Mesenchymal stem cell (in vitro differentiated cells and primary cell): Measurements from ENCODE around the gene AUTS2.

Source experiments
- DNase-seq: peaks from one replicate; pipeline ENCODE4 v3.0.0-alpha.2; 2013
- H2AFZ ChIP-seq: one replicate; pipeline ENCODE4 v1.6.1; 2013; ENCODE audit warnings: low read depth, mild to moderate bottlenecking, control low read depth, inconsistent platforms, low read length, moderate library complexity
- H2AK5ac ChIP-seq: 2 replicates; pipeline ENCODE4 v1.6.1; 2013; ENCODE audit warnings: low read length, moderate library complexity, mild to moderate bottlenecking, inconsistent platforms; ENCODE audit not compliant: severe bottlenecking
- H2BK120ac ChIP-seq: one replicate; pipeline ENCODE4 v1.6.1; 2013; ENCODE audit warnings: low read depth, mild to moderate bottlenecking, inconsistent platforms, low read length, moderate library complexity
- H2BK12ac ChIP-seq, 2 experiments: one replicate each; pipeline ENCODE4 v1.6.1; 2013; ENCODE audit warnings: inconsistent platforms in 2 of 2, low read length in 2 of 2, mild to moderate bottlenecking in 2 of 2, moderate library complexity in 2 of 2, control low read depth in 1 of 2
- H2BK15ac ChIP-seq: one replicate; pipeline ENCODE4 v1.6.1; 2013; ENCODE audit warnings: mild to moderate bottlenecking, low read depth, inconsistent platforms; ENCODE audit not compliant: poor library complexity, severe bottlenecking
- H2BK5ac ChIP-seq: 2 replicates; pipeline ENCODE4 v1.6.1; 2013; ENCODE audit warnings: low read depth, mild to moderate bottlenecking, low read length, control low read depth, inconsistent platforms; ENCODE audit not compliant: poor library complexity, severe bottlenecking
- H3K14ac ChIP-seq, 2 experiments: one replicate each; pipeline ENCODE4 v1.6.1; 2013; ENCODE audit warnings: inconsistent platforms in 2 of 2, low read length in 2 of 2, control low read depth in 1 of 2, mild to moderate bottlenecking in 1 of 2, moderate library complexity in 1 of 2
- H3K18ac ChIP-seq, 2 experiments: one replicate each; pipeline ENCODE4 v1.6.1; 2013; ENCODE audit warnings: inconsistent platforms in 2 of 2, low read length in 2 of 2, control low read depth in 1 of 2, low read depth in 1 of 2, mild to moderate bottlenecking in 1 of 2
- H3K23ac ChIP-seq, 2 experiments: one replicate each; pipeline ENCODE4 v1.6.1; 2013; ENCODE audit warnings: inconsistent platforms in 2 of 2, low read length in 2 of 2, mild to moderate bottlenecking in 2 of 2, moderate library complexity in 2 of 2, control low read depth in 1 of 2
- H3K27ac ChIP-seq: 2 replicates; pipeline ENCODE4 v1.5.1; 2013; ENCODE audit warnings: mild to moderate bottlenecking, moderate library complexity, low read length, control low read depth, inconsistent platforms; ENCODE audit not compliant: poor library complexity, severe bottlenecking
- H3K27me3 ChIP-seq, 2 experiments: 2 replicates each; pipeline versions ENCODE4 v1.6.1 to v1.7.0; 2013; ENCODE audit warnings: low read length in 2 of 2, mild to moderate bottlenecking in 2 of 2, moderate library complexity in 2 of 2, control low read depth in 1 of 2, inconsistent platforms in 1 of 2; ENCODE audit not compliant: control insufficient read depth in 1 of 2, insufficient read depth in 1 of 2
- H3K36me3 ChIP-seq, 2 experiments: 2 replicates each; pipeline versions ENCODE4 v1.6.1 to v1.7.0; 2013; ENCODE audit warnings: low read length in 2 of 2, control low read depth in 1 of 2, inconsistent platforms in 1 of 2, low read depth in 1 of 2, mild to moderate bottlenecking in 1 of 2; ENCODE audit not compliant: insufficient read depth in 2 of 2, control insufficient read depth in 1 of 2
- H3K4ac ChIP-seq, 2 experiments: one replicate each; pipeline ENCODE4 v1.6.1; 2013; ENCODE audit warnings: inconsistent platforms in 2 of 2, low read length in 2 of 2, mild to moderate bottlenecking in 2 of 2, moderate library complexity in 2 of 2, control low read depth in 1 of 2, low read depth in 1 of 2
- H3K4me1 ChIP-seq: 2 replicates; pipeline ENCODE4 v1.6.1; 2013; ENCODE audit warnings: low read depth, low read length, control low read depth; ENCODE audit not compliant: control insufficient read depth, insufficient read depth
- H3K4me2 ChIP-seq: 2 replicates; pipeline ENCODE4 v1.6.1; 2013; ENCODE audit warnings: low read length, mild to moderate bottlenecking, inconsistent platforms; ENCODE audit not compliant: poor library complexity, severe bottlenecking
- H3K4me3 ChIP-seq, 2 experiments: 2 replicates each; pipeline versions ENCODE4 v1.5.1 to v1.7.0; 2013; ENCODE audit warnings: low read length in 2 of 2, mild to moderate bottlenecking in 2 of 2, control low read depth in 1 of 2, low read depth in 1 of 2; ENCODE audit not compliant: insufficient read depth in 1 of 2
- H3K79me1 ChIP-seq: replicated peaks from 2 replicates; pipeline ENCODE4 v1.6.1; 2013; ENCODE audit warnings: mild to moderate bottlenecking, control low read depth, low read length, inconsistent platforms; ENCODE audit not compliant: poor library complexity, severe bottlenecking
- H3K9ac ChIP-seq: 2 replicates; pipeline ENCODE4 v1.7.0; 2013; ENCODE audit warnings: mild to moderate bottlenecking, low read length, moderate library complexity
- H3K9me3 ChIP-seq: 2 replicates; pipeline ENCODE4 v1.7.0; 2013; ENCODE audit warnings: mild to moderate bottlenecking, low read length; ENCODE audit not compliant: control insufficient read depth
- H4K8ac ChIP-seq: one replicate; pipeline ENCODE4 v1.6.1; 2013; ENCODE audit warnings: inconsistent platforms, mild to moderate bottlenecking, low read length, moderate library complexity
- H4K91ac ChIP-seq: one replicate; pipeline ENCODE4 v1.6.1; 2013; ENCODE audit warnings: mild to moderate bottlenecking, low read length, inconsistent platforms
- WGBS: methylation state at CpG from one replicate; pipeline ENCODE4 v1.1.7; 2013; ENCODE audit warnings: mixed read lengths; 5-methylcytosine and 5-hydroxymethylcytosine counted together

Gene AUTS2

DNA sequence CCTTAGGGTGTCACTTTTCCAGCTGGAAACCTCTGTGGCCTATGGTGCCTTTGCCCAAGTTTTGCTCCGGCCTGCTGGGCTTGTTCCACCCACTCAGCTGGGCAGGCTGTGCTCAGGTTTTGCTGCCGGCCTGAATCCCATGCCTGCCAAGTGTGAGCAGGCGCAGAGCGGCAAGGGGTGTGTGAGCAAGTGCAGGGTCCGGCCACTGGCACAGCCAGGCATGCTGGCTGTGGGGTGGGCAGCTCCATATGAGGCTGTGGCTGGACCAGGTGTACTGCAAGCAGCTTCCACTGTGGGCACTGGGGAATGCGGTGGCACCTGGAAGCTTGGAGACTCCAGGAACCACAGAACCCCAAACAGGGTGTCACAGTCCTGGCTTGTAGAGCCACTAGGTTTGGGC, 92.1 kb downstream of the AUTS2 start:
- no peak for DNase-seq
- no peak overlapping the region for H3K23ac ChIP-seq
- H3K4ac ChIP-seq, result no peak overlapping the region
- no peak overlapping the region for H3K9ac ChIP-seq
- no peak overlapping the region for H4K8ac ChIP-seq
- H3K27ac ChIP-seq, result no peak overlapping the region
- no peaks in the 10 kb centered on the region for H3K9me3 ChIP-seq
- no peak overlapping the region for H3K18ac ChIP-seq
- H3K36me3 ChIP-seq, result peaks cover 8 to 11% of the 10 kb centered on the region in 2 experiments
- H2BK120ac ChIP-seq, result no peak overlapping the region
- H3K27me3 ChIP-seq, result no peaks in the 10 kb centered on the region
- H3K79me1 ChIP-seq, result peaks cover 25% of the 10 kb centered on the region
- WGBS, result 97% methylated on average over 6 of the region's 6 CpGs
- H3K4me1 ChIP-seq, result no peaks in the 10 kb centered on the region
- H2BK15ac ChIP-seq, result no peak overlapping the region
- no peak overlapping the region for H3K14ac ChIP-seq
- no peak overlapping the region for H2AFZ ChIP-seq
- H3K4me2 ChIP-seq, result no peak overlapping the region
- no peak overlapping the region for H4K91ac ChIP-seq
- no peak overlapping the region for H2BK12ac ChIP-seq
- H3K4me3 ChIP-seq, result no peak overlapping the region
- no peak overlapping the region for H2AK5ac ChIP-seq
- no peak overlapping the region for H2BK5ac ChIP-seq

DNA sequence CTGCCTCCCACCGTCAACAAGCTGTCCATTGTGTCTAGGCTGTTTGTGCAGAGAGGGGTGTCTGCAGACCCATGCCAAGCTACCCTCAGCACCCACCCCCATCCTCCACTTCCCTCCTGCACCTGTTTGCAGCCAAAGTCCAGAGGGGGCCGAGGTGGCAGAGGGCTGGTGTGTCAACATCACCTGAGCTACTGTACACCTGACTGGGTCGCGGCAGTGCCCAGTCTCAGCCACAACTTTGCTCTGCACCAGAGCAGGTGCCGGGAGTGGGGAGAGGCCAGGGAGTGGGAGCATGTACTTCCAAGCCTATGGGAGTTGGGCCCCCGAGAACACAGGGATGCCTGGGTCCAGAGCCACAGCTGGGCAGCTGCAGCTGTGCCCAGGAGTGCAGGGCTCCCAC, 93.1 kb downstream of the AUTS2 start:
- H3K36me3 ChIP-seq, result peaks cover 8 to 11% of the 10 kb centered on the region in 2 experiments
- WGBS, result 97% methylated on average over 6 of the region's 6 CpGs
- H3K14ac ChIP-seq, result no peak overlapping the region

DNA sequence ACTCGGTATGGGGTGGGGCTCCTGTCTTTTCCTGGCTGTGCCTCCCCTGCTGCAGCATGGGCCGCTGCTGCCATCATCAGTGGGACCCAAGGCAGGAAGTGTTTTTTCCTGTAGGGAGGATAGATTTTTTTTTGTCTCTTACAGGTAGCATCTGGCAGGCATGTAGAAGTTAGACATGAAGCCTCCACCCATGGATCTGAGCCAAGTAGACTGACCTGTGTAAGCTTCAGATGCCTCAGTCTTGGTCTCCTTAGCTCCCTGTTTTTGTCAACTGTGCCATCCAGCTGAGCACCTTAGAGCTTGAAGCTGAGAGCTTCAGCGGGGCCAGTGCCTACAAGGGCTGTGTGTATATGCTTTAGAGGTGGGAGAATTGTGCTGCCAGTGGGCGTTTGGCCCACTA, 93.5 kb downstream of the AUTS2 start:
- no peak overlapping the region for H3K23ac ChIP-seq
- no peak overlapping the region for H2BK15ac ChIP-seq
- H3K27me3 ChIP-seq, result no peaks in the 10 kb centered on the region
- H2BK120ac ChIP-seq, result no peak overlapping the region
- H3K79me1 ChIP-seq, result peaks cover 31% of the 10 kb centered on the region
- no peak overlapping the region for H4K91ac ChIP-seq
- H3K14ac ChIP-seq, result no peak overlapping the region
- H2AFZ ChIP-seq, result no peak overlapping the region
- no peaks in the 10 kb centered on the region for H3K4me1 ChIP-seq
- no peak overlapping the region for H3K18ac ChIP-seq
- WGBS, result 62% methylated on average over 2 of the region's 4 CpGs
- no peak overlapping the region for H2BK12ac ChIP-seq
- H4K8ac ChIP-seq, result no peak overlapping the region
- no peak overlapping the region for H2AK5ac ChIP-seq
- H3K36me3 ChIP-seq, result peaks cover 8 to 11% of the 10 kb centered on the region in 2 experiments
- no peak overlapping the region for H2BK5ac ChIP-seq
- no peak overlapping the region for H3K4ac ChIP-seq
- DNase-seq, result no peak
- H3K4me2 ChIP-seq, result no peak overlapping the region
- H3K9ac ChIP-seq, result no peak overlapping the region
- no peaks in the 10 kb centered on the region for H3K9me3 ChIP-seq
- H3K4me3 ChIP-seq, result no peak overlapping the region
- no peak overlapping the region for H3K27ac ChIP-seq

More for the DNA sequence above, 93.1 kb downstream of the AUTS2 start:
- Histone ChIP-seq H4K8ac (no peak overlapping the region), H2BK120ac (no peak overlapping the region), H3K4ac (no peak overlapping the region), H2BK12ac (no peak overlapping the region), H3K27ac (no peak overlapping the region), H4K91ac (no peak overlapping the region), H3K4me1 (no peaks in the 10 kb centered on the region), H3K79me1 (peaks cover 31% of the 10 kb centered on the region), H2AK5ac (no peak overlapping the region), H2BK5ac (no peak overlapping the region), H3K4me3 (no peak overlapping the region), H3K27me3 (no peaks in the 10 kb centered on the region), H3K18ac (no peak overlapping the region), H2BK15ac (no peak overlapping the region), H3K9ac (no peak overlapping the region), H3K4me2 (no peak overlapping the region), H3K9me3 (no peaks in the 10 kb centered on the region), H2AFZ (no peak overlapping the region), H3K23ac (no peak overlapping the region)
- no peak for DNase-seq

DNA sequence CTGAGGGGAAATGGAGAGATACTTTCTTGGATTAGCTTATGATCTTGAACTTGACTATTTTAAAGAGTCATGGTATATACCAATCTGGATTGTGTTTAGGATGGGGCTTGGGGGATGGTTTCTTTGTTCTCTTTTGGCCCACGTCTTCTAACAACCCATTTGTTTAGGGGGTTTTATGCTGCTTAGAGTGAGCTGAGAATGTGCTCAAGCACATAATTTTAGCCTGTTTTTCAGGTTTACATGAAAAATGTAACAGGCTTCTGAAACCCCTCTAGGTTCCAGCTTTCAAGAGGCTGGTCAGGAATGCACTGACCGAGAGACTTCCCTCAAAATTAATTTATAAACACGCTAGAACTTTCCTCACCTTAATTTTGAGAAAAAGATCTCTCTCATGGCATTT, 94.3 kb downstream of the AUTS2 start:
- no peak overlapping the region for H2BK12ac ChIP-seq
- no peak overlapping the region for H2AFZ ChIP-seq
- no peak overlapping the region for H3K27ac ChIP-seq
- no peak overlapping the region for H3K9ac ChIP-seq
- WGBS, result 77% methylated on average over 2 of the region's 3 CpGs
- H3K36me3 ChIP-seq, result peaks cover 8 to 11% of the 10 kb centered on the region in 2 experiments
- no peak overlapping the region for H4K91ac ChIP-seq
- no peak overlapping the region for H3K4me2 ChIP-seq
- DNase-seq, result no peak
- H2AK5ac ChIP-seq, result no peak overlapping the region
- H3K14ac ChIP-seq, result no peak overlapping the region
- H2BK15ac ChIP-seq, result no peak overlapping the region
- no peaks in the 10 kb centered on the region for H3K4me1 ChIP-seq
- H3K9me3 ChIP-seq, result no peaks in the 10 kb centered on the region
- no peak overlapping the region for H2BK120ac ChIP-seq
- H4K8ac ChIP-seq, result no peak overlapping the region
- no peak overlapping the region for H2BK5ac ChIP-seq
- no peak overlapping the region for H3K4ac ChIP-seq
- peaks cover 37% of the 10 kb centered on the region for H3K79me1 ChIP-seq
- no peak overlapping the region for H3K23ac ChIP-seq
- H3K18ac ChIP-seq, result no peak overlapping the region
- H3K27me3 ChIP-seq, result no peaks in the 10 kb centered on the region
- H3K4me3 ChIP-seq, result no peak overlapping the region
